Endometrium (tissue), 2 donors: ENCODE data around the gene TAF1A.
"Not testable (repeated sequence)": the region's sequence is repeated elsewhere in the genome, so short reads cannot be mapped to it uniquely, and the experiment has no call there.

ENCODE experiments used
- FAIRE-seq: peaks from 2 replicates; lab custom pipeline; 2012; peaks lifted over from hg19 to GRCh38; lab: Jason Lieb, UNC
- donor health status: control.
- donor health status: control.

Gene TAF1A

GRCh38 chr1:222589462-222590302 lies at the start of gene TAF1A:
TAF1A (minus strand) TSS chr1:222589933.
- peak; percentile 54 for FAIRE-seq

- peak; percentile 79 for FAIRE-seq
Measured at GRCh38 chr1:222634180-222635013, 44.7 kb upstream of the TAF1A start.

GRCh38 chr1:222632749-222633148 lies 43.0 kb upstream of the TAF1A start:
- no peak for FAIRE-seq

GRCh38 chr1:222631611-222632208 lies 42.0 kb upstream of the TAF1A start:
- no peak for FAIRE-seq

- FAIRE-seq, result no peak
Measured at GRCh38 chr1:222629921-222630535, 40.3 kb upstream of the TAF1A start.

- no peak for FAIRE-seq
Measured at GRCh38 chr1:222627232-222627631, 37.5 kb upstream of the TAF1A start.

GRCh38 chr1:222624214-222624613 lies 34.5 kb upstream of the TAF1A start:
- no peak for FAIRE-seq

- FAIRE-seq, result no peak
Measured at GRCh38 chr1:222623458-222623857, 33.7 kb upstream of the TAF1A start.

- no peak for FAIRE-seq
Measured at GRCh38 chr1:222622765-222623164, 33.0 kb upstream of the TAF1A start.

- FAIRE-seq, result no peak
Measured at GRCh38 chr1:222620566-222620965, 30.8 kb upstream of the TAF1A start.

- no peak for FAIRE-seq
Measured at GRCh38 chr1:222618880-222619596, 29.3 kb upstream of the TAF1A start.

- FAIRE-seq, result no peak
Measured at GRCh38 chr1:222618001-222618879, 28.5 kb upstream of the TAF1A start, which contains the start of gene MIA3. MIA3 (plus strand) TSS chr1:222618097; CDS start chr1:222618111, 14 bp downstream.

- FAIRE-seq, result no peak
Measured at GRCh38 chr1:222617367-222617951, 27.7 kb upstream of the TAF1A start.

- FAIRE-seq, result no peak
Measured at GRCh38 chr1:222616525-222616924, 26.8 kb upstream of the TAF1A start.

GRCh38 chr1:222613627-222614026 lies 23.9 kb upstream of the TAF1A start:
- no peak for FAIRE-seq

- FAIRE-seq, result no peak
Measured at GRCh38 chr1:222610728-222611127, 21.0 kb upstream of the TAF1A start.

- FAIRE-seq, result not testable (repeated sequence)
Measured at GRCh38 chr1:222609111-222609510, 19.4 kb upstream of the TAF1A start.

- no peak for FAIRE-seq
Measured at GRCh38 chr1:222606757-222607156, 17.0 kb upstream of the TAF1A start.

- FAIRE-seq, result no peak
Measured at GRCh38 chr1:222601257-222601656, 11.5 kb upstream of the TAF1A start.

- FAIRE-seq, result no peak
Measured at GRCh38 chr1:222600281-222600680, 10.5 kb upstream of the TAF1A start.
